CD4-positive, alpha-beta T cell treated with Interleukin-6 at 100 ng/mL for 8 hours (primary cell): Measurements from ENCODE around the gene SPSB3.

Source experiments
- DNase-seq: peaks from one replicate; pipeline ENCODE4 v3.0.0-alpha.2; 2020; ENCODE audit warnings: mixed read lengths, low spot score

Gene SPSB3

GRCh38 chr16:1782408-1783264 is at the start of gene SPSB3, which contains the start of gene NUBP2:
SPSB3 (minus strand) TSS chr16:1782571; CDS start chr16:1781483, 1,088 bp downstream.
NUBP2 (plus strand) TSS chr16:1782960; CDS start chr16:1783021, 61 bp downstream.
- DNase-seq = peak; percentile 100

- no peak for DNase-seq
Measured at GRCh38 chr16:1831186-1832075, 49.1 kb upstream of the SPSB3 start.

GRCh38 chr16:1830213-1830612 is 47.8 kb upstream of the SPSB3 start:
- DNase-seq = no peak

GRCh38 chr16:1828645-1829410 is 46.5 kb upstream of the SPSB3 start:
- no peak for DNase-seq

- peak; percentile 86 for DNase-seq
Measured at GRCh38 chr16:1826691-1827573, 44.6 kb upstream of the SPSB3 start, which contains the start of the genes FAHD1 and HAGH. FAHD1 (plus strand) TSS chr16:1827206; CDS start chr16:1827239, 33 bp downstream. HAGH (minus strand) TSS chr16:1826825; CDS start chr16:1826787, 38 bp downstream.

GRCh38 chr16:1825864-1826690 is 43.7 kb upstream of the SPSB3 start:
- DNase-seq = peak; percentile 65

GRCh38 chr16:1825381-1825863 is 43.1 kb upstream of the SPSB3 start:
- DNase-seq = no peak

- no peak for DNase-seq
Measured at GRCh38 chr16:1823821-1824220, 41.5 kb upstream of the SPSB3 start.

- no peak for DNase-seq
Measured at GRCh38 chr16:1822801-1823200, 40.4 kb upstream of the SPSB3 start.

GRCh38 chr16:1821861-1822611 is 39.7 kb upstream of the SPSB3 start:
- no peak for DNase-seq

GRCh38 chr16:1820946-1821290 is 38.5 kb upstream of the SPSB3 start:
- DNase-seq = no peak

- DNase-seq = no peak
Measured at GRCh38 chr16:1820096-1820945, 38.0 kb upstream of the SPSB3 start.

GRCh38 chr16:1819611-1820010 is 37.2 kb upstream of the SPSB3 start:
- DNase-seq = no peak

- DNase-seq = no peak
Measured at GRCh38 chr16:1818873-1819525, 36.6 kb upstream of the SPSB3 start.

- no peak for DNase-seq
Measured at GRCh38 chr16:1818204-1818872, 36.0 kb upstream of the SPSB3 start.

GRCh38 chr16:1817716-1818115 is 35.3 kb upstream of the SPSB3 start:
- no peak for DNase-seq

- no peak for DNase-seq
Measured at GRCh38 chr16:1817276-1817589, 34.9 kb upstream of the SPSB3 start.
